RWPE1 (cell line): ENCODE results near the gene SAMD8.
A peak's percentile ranks its signal among the peaks of the same experiment; 100 is the strongest.
"Not testable (repeated sequence)": the region's sequence is repeated elsewhere in the genome, so short reads cannot be mapped to it uniquely, and the experiment has no call there.

Experiments
- CTCF ChIA-PET: fragments of 350-600 bp; sonication (Branson Sonifier 250); formaldehyde crosslinking; extraction: SDS; loops from one replicate; lab custom pipeline; 2021; lab: Yijun Ruan, JAX
- POLR2A ChIA-PET: fragments of 400-600 bp; formaldehyde crosslinking; extraction: SDS; loops from one replicate; lab custom pipeline; 2020; ENCODE audit warnings: antibody characterized with exemption; ENCODE audit not compliant: low non-redundant PET; lab: Yijun Ruan, JAX
- DNase-seq: peaks from one replicate; pipeline ENCODE4 v3.0.0; 2012; ENCODE audit warnings: low spot score
- H3K27ac ChIP-seq: fragments of 450-650 bp; 2 replicates; pipeline ENCODE4 v1.5.1; 2017
- TF ChIP-seq, protein P1 (sequence below): fragments of 450-650 bp; conservative IDR thresholded peaks from 2 replicates; pipeline ENCODE4 v1.5.1; 2017; ENCODE audit warnings: low read depth, mild to moderate bottlenecking

SAMD8 gene

DNA sequence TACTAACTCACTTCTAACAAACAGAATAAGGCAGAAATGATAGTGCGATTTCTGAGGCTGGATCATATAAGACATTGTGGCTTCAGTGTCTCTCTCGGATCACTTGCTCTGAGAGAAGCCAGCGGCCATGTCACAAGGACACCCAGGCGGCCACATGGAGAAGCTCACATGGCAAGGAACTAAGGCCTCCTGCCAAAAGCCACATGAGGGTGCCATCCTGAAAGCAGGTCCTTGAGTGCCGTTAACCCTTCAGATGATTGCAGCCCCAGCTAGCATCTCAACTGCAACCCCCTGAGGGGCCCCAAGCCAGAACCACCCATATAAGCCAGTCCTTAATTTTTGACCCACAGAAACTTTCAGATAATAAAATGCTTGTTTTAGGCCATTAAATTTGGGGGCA lies 92.3 kb downstream of the SAMD8 start:
- ChIA-PET CTCF (interaction anchor here (1.4 kb wide), 1 partner anchor 16 kb away, joined by 6 read pairs; no protein-coding TSS in a partner anchor), POLR2A (interaction anchor here (1.0 kb wide), 1 partner anchor 15 kb away, joined by 6 read pairs; no protein-coding TSS in a partner anchor)
- H3K27ac ChIP-seq, result peak overlapping the region; percentile 99
- no peak for DNase-seq
- TF ChIP-seq, protein P1, sequence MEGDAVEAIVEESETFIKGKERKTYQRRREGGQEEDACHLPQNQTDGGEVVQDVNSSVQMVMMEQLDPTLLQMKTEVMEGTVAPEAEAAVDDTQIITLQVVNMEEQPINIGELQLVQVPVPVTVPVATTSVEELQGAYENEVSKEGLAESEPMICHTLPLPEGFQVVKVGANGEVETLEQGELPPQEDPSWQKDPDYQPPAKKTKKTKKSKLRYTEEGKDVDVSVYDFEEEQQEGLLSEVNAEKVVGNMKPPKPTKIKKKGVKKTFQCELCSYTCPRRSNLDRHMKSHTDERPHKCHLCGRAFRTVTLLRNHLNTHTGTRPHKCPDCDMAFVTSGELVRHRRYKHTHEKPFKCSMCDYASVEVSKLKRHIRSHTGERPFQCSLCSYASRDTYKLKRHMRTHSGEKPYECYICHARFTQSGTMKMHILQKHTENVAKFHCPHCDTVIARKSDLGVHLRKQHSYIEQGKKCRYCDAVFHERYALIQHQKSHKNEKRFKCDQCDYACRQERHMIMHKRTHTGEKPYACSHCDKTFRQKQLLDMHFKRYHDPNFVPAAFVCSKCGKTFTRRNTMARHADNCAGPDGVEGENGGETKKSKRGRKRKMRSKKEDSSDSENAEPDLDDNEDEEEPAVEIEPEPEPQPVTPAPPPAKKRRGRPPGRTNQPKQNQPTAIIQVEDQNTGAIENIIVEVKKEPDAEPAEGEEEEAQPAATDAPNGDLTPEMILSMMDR, result no peak

DNA sequence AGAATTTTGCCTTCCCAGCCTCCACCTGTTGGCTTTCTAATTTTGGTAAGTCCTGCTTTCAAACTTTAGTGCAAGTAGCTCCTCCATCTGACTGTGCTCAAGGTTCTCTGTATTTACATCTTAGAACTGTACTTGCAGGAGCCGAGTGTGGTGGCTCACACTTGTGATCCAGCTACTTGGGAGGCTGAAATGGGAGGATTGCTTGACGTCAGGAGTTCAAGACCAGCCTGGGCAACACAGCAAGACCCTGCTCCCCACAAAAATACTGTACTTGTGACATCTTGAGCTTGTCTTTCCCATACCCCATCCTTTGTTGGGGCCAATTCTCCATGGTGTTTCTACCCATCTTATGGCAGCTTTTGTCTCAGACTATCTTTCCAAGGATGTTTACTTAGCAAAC lies 94.5 kb downstream of the SAMD8 start:
- no peak for DNase-seq
- H3K27ac ChIP-seq, result peak overlapping the region; percentile 99
- ChIA-PET POLR2A (no interaction called here), CTCF (interaction anchor here (0.7 to 1.2 kb wide), 2 partner anchors 15 to 29 kb away, joined by 3 to 5 read pairs; partner anchors contain the start of gene COMTD1)
- TF ChIP-seq, protein P1, result no peak

- H3K27ac ChIP-seq, result peak overlapping the region; percentile 99
- CTCF ChIA-PET, result interaction anchor here (0.6 to 1.2 kb wide), 4 partner anchors 15 to 86 kb away, joined by 3 to 5 read pairs (median 3); partner anchors contain the start of gene COMTD1
- POLR2A ChIA-PET, DNase-seq: not testable (repeated sequence)
Observed at GRCh38 chr10:75206638-75207037, 95.2 kb downstream of the SAMD8 start.

- ChIA-PET CTCF (interaction anchor here (0.5 to 1.7 kb wide), 6 partner anchors 19 to 456 kb away, joined by 3 to 7 read pairs (median 4); partner anchors contain the start of gene COMTD1), POLR2A (no interaction called here)
- H3K27ac ChIP-seq, result peak overlapping the region; percentile 99
Observed at GRCh38 chr10:75207079-75207856, 95.8 kb downstream of the SAMD8 start.

GRCh38 chr10:75207857-75208144 lies 96.3 kb downstream of the SAMD8 start:
- DNase-seq, result no peak
- ChIA-PET POLR2A (interaction anchor here (1.0 kb wide), 1 partner anchor 25 kb away, joined by 3 read pairs; no protein-coding TSS in a partner anchor), CTCF (interaction anchor here (0.8 to 1.7 kb wide), 4 partner anchors 20 to 457 kb away, joined by 3 to 7 read pairs (median 4); partner anchors contain the start of gene COMTD1)
- H3K27ac ChIP-seq, result peak overlapping the region; percentile 99
- TF ChIP-seq, protein P1, result no peak

More at GRCh38 chr10:75207079-75207856, 95.8 kb downstream of the SAMD8 start:
- no peak for DNase-seq
- TF ChIP-seq, protein P1, result no peak

- H3K27ac ChIP-seq, result peak overlapping the region; percentile 99
- TF ChIP-seq, protein P1, result no peak
- ChIA-PET CTCF (interaction anchor here (0.5 to 1.7 kb wide), 4 partner anchors 12 to 27 kb away, joined by 3 to 7 read pairs (median 4); partner anchors contain the start of gene COMTD1), POLR2A (interaction anchor here (1.0 kb wide), 1 partner anchor 25 kb away, joined by 3 read pairs; no protein-coding TSS in a partner anchor)
- peak; percentile 89 for DNase-seq
Observed at GRCh38 chr10:75208181-75208580, 96.7 kb downstream of the SAMD8 start.
